ENCODE data around the gene DRG1.
"Not testable (repeated sequence)": the region's sequence is repeated elsewhere in the genome, so short reads cannot be mapped to it uniquely, and the experiment has no call there.

DNA sequence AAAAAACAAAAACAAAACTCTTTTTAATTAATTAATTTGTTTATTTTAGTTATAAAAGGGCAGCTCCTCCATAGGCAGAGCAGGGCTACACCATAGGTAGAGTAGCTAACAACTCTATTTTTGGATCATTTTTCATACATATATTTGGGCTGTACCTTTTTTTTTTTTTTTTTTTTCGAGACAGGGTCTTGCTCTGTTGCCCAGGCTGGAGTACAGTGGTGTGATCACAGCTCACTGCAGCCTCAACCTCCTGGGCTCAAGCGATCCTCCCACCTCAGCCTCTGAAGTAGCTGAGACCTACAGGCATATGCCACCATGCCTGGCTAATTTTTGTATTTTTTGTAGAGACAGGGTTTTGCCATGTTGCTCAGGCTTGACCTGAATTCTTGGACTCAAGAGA lies 2.9 kb downstream of the DRG1 start:
- not testable (repeated sequence) for TF ChIP-seq BHLHE40 (IDR thresholded peaks at IDR 0.05; ENCODE audit: borderline replicate concordance); SUZ12 (IDR thresholded peaks at IDR 0.05); SP1 (IDR thresholded peaks at IDR 0.05); FOXK2 (IDR thresholded peaks at IDR 0.05)
